ENCODE data around the gene SLC27A5. TPM values are rescaled to one million over a fixed set of nuclear protein-coding genes. Genes with fewer than 3 reads are reported as not detected.

SLC27A5 gene
- total RNA-seq, 4 donors from 2014 or later = 1.8 to 10.2 (median 6.7) TPM

DNA sequence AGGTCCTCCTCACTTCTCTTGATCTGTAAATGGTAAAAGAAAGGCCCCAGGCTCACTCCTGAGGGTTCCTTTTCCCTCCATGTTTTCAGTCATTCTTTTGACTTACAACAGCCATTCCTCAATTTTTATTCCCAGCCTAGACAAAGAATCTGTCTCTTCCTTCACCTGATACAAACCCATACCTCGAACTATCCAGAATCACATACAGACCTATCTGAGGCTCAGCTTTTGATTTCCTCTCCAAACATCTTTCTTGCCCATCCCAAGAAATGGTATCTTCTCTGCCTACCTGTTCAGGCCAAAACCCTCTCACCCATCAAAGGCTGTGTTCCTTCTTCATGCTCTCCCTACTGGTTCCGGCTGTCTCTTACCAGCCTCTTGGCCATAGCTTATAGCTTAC lies 40.9 kb upstream of the SLC27A5 start:
- Histone ChIP-seq H3K36me3 (no peaks in the 10 kb centered on the region), H3K27ac (no peak overlapping the region), H3K9me3 (no peaks in the 10 kb centered on the region), H3K4me3 (no peak overlapping the region), H3K27me3 (no peaks in the 10 kb centered on the region), H3K4me1 (peaks cover 11 to 13% of the 10 kb centered on the region in 2 donors)
- no peak for DNase-seq
- intact Hi-C loops (cut with DNase I; ENCODE audit: low total_unique reads) = no loop called here
- TF ChIP-seq POLR2A (IDR thresholded peaks at IDR 0.05) = no peak
- TF ChIP-seq, protein P1, sequence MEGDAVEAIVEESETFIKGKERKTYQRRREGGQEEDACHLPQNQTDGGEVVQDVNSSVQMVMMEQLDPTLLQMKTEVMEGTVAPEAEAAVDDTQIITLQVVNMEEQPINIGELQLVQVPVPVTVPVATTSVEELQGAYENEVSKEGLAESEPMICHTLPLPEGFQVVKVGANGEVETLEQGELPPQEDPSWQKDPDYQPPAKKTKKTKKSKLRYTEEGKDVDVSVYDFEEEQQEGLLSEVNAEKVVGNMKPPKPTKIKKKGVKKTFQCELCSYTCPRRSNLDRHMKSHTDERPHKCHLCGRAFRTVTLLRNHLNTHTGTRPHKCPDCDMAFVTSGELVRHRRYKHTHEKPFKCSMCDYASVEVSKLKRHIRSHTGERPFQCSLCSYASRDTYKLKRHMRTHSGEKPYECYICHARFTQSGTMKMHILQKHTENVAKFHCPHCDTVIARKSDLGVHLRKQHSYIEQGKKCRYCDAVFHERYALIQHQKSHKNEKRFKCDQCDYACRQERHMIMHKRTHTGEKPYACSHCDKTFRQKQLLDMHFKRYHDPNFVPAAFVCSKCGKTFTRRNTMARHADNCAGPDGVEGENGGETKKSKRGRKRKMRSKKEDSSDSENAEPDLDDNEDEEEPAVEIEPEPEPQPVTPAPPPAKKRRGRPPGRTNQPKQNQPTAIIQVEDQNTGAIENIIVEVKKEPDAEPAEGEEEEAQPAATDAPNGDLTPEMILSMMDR (IDR thresholded peaks at IDR 0.05) = no peak

DNA sequence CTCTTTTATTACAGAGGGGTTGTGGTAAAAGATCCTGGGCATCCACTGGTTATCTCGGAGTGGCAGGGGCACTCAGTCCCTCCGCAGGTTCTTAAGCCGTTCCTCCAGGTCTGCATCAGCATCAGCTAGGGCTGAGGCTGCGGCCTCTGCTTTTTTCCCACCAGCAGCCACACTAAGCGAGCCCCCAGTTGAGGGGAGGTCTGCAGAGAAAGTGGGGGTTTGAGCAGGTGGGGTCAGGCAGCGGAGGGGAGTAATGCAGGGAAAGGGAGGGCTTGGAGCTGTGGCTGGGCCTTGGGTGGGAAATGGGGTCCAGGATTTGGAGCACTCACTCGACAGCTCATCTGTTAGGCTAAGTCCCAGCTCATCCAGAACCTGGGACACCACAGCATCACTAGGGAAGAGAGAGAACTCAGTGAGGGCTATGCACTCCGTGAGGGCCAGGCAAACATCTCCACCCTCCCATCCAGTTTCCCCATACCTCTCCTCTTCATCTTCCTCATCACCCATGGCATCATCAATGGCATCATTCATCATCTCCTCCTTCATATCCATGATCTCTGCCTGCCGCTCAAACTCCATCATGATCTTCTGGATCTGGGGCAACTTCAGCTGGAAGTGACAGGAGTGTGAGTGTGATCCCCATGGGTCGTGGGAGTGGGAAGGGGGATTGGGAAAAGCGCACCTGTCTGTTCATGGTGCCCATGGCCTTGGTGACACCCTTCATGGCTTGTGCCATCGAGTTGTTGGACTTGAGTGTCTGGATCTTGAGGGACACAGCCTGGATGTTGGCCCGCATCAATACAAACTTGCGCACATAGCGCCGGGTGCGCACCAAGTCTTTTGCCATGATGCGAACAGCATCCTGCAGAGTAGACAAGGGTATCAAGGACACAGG lies 40.0 kb upstream of the SLC27A5 start:
- no peak overlapping the region for H3K27ac ChIP-seq
- no peak for TF ChIP-seq POLR2A (IDR thresholded peaks at IDR 0.05)
- TF ChIP-seq, protein P1 (IDR thresholded peaks at IDR 0.05) = no peak
- H3K27me3 ChIP-seq = no peaks in the 10 kb centered on the region
- H3K4me1 ChIP-seq = peaks cover 10 to 13% of the 10 kb centered on the region in 2 donors
- no peak for DNase-seq
- H3K9me3 ChIP-seq = no peaks in the 10 kb centered on the region
- H3K36me3 ChIP-seq = no peaks in the 10 kb centered on the region
- H3K4me3 ChIP-seq = no peak overlapping the region
- intact Hi-C loops (cut with DNase I; ENCODE audit: low total_unique reads) = no loop called here

DNA sequence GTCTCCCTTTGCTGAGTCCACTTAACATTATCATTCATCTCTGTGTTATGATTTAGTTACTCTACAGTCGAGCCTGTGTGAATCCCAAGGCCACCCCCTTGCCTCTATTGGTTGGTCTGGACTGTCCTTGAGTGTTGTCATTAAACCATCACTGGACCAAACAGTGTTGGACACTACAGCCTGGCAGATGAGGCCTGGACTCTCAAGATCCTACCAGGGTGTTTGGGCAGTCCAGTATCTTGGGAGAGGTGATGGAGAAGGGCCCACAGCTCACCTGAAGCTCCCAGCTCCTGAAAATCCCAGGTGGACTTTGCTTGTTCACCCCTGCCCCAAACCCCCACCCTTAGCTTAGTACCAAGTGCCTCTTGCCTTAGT lies 39.3 kb upstream of the SLC27A5 start:
- no peak for TF ChIP-seq POLR2A (IDR thresholded peaks at IDR 0.05)
- TF ChIP-seq, protein P1 (IDR thresholded peaks at IDR 0.05) = no peak
- H3K4me1 ChIP-seq = peaks cover 14 to 15% of the 10 kb centered on the region in 2 donors
- intact Hi-C loops (cut with DNase I; ENCODE audit: low total_unique reads) = no loop called here

DNA sequence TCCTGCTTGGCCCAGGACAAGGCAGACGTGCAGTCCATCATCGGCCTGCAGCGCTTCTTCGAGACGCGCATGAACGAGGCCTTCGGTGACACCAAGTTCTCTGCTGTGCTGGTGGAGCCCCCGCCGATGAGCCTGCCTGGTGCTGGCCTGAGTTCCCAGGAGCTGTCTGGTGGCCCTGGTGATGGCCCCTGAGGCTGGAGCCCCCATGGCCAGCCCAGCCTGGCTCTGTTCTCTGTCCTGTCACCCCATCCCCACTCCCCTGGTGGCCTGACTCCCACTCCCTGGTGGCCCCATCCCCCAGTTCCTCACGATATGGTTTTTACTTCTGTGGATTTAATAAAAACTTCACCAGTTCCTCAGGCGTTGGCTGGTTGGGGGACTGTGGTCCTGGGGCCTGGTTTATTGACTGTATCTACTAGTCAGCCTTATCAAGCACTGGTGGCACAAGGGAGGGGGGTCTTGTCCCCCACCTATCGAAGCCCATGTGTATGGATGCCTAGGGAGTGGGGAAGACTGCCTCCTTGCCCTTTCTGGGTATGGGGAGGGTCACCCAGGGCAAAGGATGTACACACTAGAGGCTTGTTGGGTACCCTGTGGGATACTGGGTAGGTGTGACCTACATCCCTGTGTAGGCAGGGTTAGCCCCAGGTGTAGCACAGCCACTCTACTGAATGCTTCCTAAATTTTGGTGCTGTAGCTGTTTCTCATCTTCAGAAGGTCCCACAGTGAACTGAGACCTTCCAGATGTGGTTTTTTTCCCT lies 38.8 kb upstream of the SLC27A5 start:
- Histone ChIP-seq H3K27ac (no peak overlapping the region), H3K27me3 (no peaks in the 10 kb centered on the region), H3K4me1 (peaks cover 18 to 21% of the 10 kb centered on the region in 2 donors), H3K36me3 (no peaks in the 10 kb centered on the region), H3K4me3 (no peak overlapping the region), H3K9me3 (no peaks in the 10 kb centered on the region)
- intact Hi-C loops (cut with DNase I; ENCODE audit: low total_unique reads) = no loop called here
- no peak for DNase-seq
- TF ChIP-seq, protein P1 (IDR thresholded peaks at IDR 0.05) = no peak
- no peak for TF ChIP-seq POLR2A (IDR thresholded peaks at IDR 0.05)

More for the DNA sequence above, 39.3 kb upstream of the SLC27A5 start:
- Histone ChIP-seq H3K36me3 (no peaks in the 10 kb centered on the region), H3K4me3 (no peak overlapping the region), H3K27me3 (no peaks in the 10 kb centered on the region), H3K27ac (no peak overlapping the region), H3K9me3 (no peaks in the 10 kb centered on the region)
- DNase-seq = no peak

Measured in uterus (tissue), 4 donors.